NCI-H2107 (cell line): ENCODE measurements around the gene SARNP.

ENCODE experiments used
- DNase-seq: peaks from one replicate; lab custom pipeline; 2025; lab: John Stamatoyannopoulos, UW

Gene SARNP

DNA sequence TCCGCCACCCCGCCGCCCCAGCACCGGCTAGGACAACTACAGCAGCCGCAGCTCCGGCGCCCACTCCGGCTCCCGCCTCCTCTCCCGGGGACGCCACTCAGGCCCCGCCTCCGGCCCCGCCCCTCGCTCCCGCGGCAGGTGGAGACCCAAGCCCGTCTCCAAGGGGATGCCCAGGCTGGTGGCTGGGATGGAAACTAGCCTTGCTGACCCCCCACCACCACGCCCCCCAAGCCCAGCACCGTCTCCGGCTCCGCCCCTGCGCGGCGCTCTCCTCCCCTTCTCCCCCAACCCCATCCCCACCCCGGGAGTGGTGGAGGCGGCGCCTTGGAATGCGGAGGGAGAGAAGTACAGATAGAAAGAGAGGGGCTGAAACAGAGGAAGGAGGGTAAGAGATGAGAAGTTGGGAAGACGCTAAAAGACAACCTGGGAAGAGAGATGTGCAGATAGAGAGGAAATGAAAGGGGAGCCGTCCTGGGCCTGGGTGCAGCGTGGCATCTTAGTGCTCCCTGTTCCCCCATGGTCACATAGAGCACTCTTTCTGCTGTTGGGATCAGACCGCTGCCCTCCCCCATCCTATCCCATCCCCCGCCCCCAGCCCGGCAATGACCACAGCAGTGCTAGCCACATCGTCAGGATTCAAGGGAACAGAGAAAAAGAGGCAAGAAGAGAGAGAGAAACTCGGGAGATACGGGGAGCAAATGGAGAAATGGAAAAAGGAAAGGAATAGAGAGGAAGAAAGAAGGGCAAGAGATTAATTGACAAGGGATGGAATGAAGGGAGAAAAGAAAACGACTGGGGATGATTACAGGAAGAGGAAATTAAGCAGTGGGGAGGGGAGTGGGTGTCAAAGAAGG, 109.5 kb downstream of the SARNP start, which contains the start of gene ITGA7:
Gene ITGA7 (minus strand): TSS at position 64 of the 854 bp plus-strand sequence. CDS start 222 bp downstream, outside the sequence.
- DNase-seq = no peak
